SK-N-DZ (cell line): ENCODE results near the gene MRC1. TPM values are rescaled to one million over a fixed set of nuclear protein-coding genes. Genes with fewer than 3 reads are reported as not detected.
A peak's percentile ranks its signal among the peaks of the same experiment; 100 is the strongest.

ENCODE experiments used
- DNase-seq: peaks from one replicate; pipeline ENCODE4 v3.0.0-alpha.2; 2015; ENCODE audit warnings: low spot score
- polyA plus RNA-seq, 2 experiments: library from polyadenylated mRNA; depleted of rRNA; stranded (reverse); fragments of >200 nt; gene quantifications; 2 replicates each; pipeline ENCODE4 v1.2.3, GENCODE V29; 2014

MRC1 gene
- not detected in 2 replicates for polyA plus RNA-seq (2014; cell fraction: cytosol; rRNA removed)
- polyA plus RNA-seq (2014; cell fraction: nucleus; rRNA removed), result not detected in 2 replicates

GRCh38 chr10:17808971-17809841 lies at the start of gene MRC1:
Gene MRC1 (plus strand): TSS chr10:17809348. CDS start chr10:17809466, 118 bp downstream.
- DNase-seq, result no peak

GRCh38 chr10:17764142-17764541 lies 45.0 kb upstream of the MRC1 start:
- DNase-seq, result no peak

GRCh38 chr10:17765602-17766001 lies 43.5 kb upstream of the MRC1 start:
- DNase-seq, result no peak

GRCh38 chr10:17766731-17767130 lies 42.4 kb upstream of the MRC1 start:
- no peak for DNase-seq

GRCh38 chr10:17768496-17768895 lies 40.7 kb upstream of the MRC1 start:
- DNase-seq, result no peak

GRCh38 chr10:17768957-17769356 lies 40.2 kb upstream of the MRC1 start:
- DNase-seq, result no peak

GRCh38 chr10:17771017-17771416 lies 38.1 kb upstream of the MRC1 start:
- no peak for DNase-seq

GRCh38 chr10:17779784-17780183 lies 29.4 kb upstream of the MRC1 start:
- DNase-seq, result no peak

- DNase-seq, result peak; percentile 36
Observed at GRCh38 chr10:17780727-17781126, 28.4 kb upstream of the MRC1 start.

- DNase-seq, result no peak
Observed at GRCh38 chr10:17781856-17782255, 27.3 kb upstream of the MRC1 start.

GRCh38 chr10:17782921-17783665 lies 26.1 kb upstream of the MRC1 start:
- DNase-seq, result no peak

- no peak for DNase-seq
Observed at GRCh38 chr10:17783751-17784150, 25.4 kb upstream of the MRC1 start.

GRCh38 chr10:17784688-17785087 lies 24.5 kb upstream of the MRC1 start:
- no peak for DNase-seq

GRCh38 chr10:17785276-17785930 lies 23.7 kb upstream of the MRC1 start:
- no peak for DNase-seq

- no peak for DNase-seq
Observed at GRCh38 chr10:17787087-17787961, 21.8 kb upstream of the MRC1 start.

GRCh38 chr10:17788646-17789045 lies 20.5 kb upstream of the MRC1 start:
- no peak for DNase-seq

GRCh38 chr10:17789396-17789795 lies 19.8 kb upstream of the MRC1 start:
- no peak for DNase-seq

GRCh38 chr10:17790651-17791050 lies 18.5 kb upstream of the MRC1 start:
- no peak for DNase-seq

- DNase-seq, result no peak
Observed at GRCh38 chr10:17792991-17793390, 16.2 kb upstream of the MRC1 start.

- no peak for DNase-seq
Observed at GRCh38 chr10:17793823-17794644, 15.1 kb upstream of the MRC1 start.
